Measurements from ENCODE around the gene HDDC3.

GRCh38 chr15:90924375-90924774 is 8.0 kb downstream of the HDDC3 start:
- TF ChIP-seq RAD21 (IDR thresholded peaks at IDR 0.05; ENCODE audit: low read length) (no peak), CTCF (IDR thresholded peaks at IDR 0.05) (no peak), EP300 (IDR thresholded peaks at IDR 0.05; ENCODE audit: borderline replicate concordance in 1 of 2, low read depth in 1 of 2, low read length in 1 of 2) (no peak), POLR2AphosphoS5 (IDR thresholded peaks at IDR 0.05; ENCODE audit: low read depth, low read length) (no peak)

All from SK-N-SH (cell line).